ENCODE measurements around the gene CLDN11.

The CLDN11 gene

DNA sequence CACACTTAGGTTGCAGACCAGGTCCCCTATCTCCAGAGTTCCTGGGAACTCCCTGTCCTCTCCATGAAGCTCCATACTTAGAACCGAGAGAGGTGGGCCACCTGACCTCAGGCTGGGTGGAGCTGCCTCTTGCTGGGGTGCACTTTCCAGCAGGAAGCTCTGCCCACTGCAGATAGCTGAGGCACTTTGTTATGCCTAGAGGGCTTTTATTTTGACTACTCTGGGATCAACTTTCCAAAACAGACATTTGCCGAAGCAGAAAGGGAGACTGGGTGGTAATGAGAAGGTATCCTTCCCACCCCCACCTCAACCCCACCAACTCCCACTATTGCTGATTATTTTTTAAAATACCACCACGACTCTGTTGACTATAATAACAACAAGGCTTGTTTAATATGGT is 54.7 kb downstream of the CLDN11 start:
- no peak for DNase-seq

DNA sequence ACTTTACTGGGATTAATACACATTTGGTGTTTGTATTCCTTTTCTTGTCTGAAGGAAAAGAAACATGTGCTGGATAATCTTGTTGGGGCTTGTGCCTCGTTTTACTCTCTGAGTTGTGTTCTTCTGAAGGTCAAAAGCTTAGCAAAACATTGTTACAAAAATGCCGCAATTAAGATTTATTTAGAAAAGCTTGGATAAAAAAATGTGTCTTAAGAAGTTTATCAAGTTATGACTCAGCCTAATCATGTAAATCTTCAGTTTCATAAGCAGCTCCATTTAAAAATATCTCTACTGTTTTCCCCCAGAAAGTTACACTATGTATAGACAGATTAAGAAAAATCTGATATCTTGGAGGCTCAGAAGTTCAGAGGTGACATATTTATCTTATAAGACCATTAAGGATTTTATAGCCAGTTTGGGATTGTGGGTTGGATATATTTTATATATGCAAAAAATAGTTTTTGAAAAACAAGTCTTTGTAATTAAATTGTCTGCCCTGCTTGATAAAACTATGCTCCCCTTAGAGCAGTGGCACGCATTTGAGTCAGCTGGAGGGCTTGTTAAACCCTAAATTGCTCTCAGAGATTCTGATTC is 56.5 kb downstream of the CLDN11 start:
- DNase-seq: no peak

DNA sequence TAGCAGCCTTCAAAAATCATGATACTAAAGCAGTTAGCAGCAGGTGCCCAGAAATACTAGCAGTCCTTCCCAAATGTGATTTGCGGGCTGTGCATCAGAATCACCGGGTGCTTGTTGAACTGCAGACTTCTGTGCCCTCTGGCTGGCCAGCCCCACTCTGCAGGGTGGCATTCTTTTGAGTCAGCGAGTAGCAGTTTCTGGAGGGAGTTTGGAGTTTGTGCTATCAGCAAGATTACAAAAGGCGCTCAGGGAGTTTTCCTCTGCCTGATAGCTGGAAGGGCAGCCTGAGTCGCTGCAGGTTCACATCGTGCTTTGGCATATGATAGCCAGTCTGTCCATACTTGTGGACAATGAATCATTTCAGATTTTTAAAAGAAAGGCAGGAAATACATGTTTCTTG is 57.6 kb downstream of the CLDN11 start:
- DNase-seq: no peak

DNA sequence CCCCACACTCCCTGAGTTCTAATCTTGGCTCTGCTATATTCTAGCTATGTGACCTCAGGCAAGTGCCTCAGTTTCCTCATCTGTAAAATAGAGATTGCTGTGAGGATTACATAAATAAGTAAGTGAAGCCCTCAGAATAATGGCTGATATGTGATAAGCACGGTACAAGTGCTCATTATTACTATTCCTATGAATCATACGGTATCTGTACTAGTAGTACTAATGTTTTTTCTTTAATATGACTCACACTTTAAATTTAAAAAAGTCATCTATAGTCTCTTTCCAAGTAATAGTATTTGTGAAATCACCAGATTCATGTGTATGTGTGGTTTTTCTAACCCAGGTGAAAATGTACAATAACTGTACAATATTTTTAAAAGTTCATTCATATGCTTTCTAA is 58.7 kb downstream of the CLDN11 start:
- DNase-seq: no peak

DNA sequence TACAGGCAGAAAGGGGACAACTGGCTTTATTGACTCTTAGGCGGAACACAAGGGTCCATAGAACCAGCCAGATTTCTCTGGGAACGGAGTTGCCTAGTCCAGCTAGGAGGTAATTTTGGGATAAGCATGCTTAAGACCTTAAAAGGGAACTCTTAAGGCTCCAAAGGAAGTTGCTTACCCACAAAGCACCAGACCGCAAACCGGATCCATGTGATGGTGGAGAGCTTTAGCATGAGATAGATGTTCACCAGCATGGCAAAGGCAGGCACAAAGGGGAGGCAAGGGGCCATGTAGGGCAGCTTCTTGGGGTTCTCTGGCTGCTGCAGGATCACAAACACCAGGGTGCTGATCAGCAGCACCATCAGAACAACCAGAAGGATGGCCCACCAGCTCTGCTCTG is 61.4 kb downstream of the CLDN11 start:
- DNase-seq: no peak

DNA sequence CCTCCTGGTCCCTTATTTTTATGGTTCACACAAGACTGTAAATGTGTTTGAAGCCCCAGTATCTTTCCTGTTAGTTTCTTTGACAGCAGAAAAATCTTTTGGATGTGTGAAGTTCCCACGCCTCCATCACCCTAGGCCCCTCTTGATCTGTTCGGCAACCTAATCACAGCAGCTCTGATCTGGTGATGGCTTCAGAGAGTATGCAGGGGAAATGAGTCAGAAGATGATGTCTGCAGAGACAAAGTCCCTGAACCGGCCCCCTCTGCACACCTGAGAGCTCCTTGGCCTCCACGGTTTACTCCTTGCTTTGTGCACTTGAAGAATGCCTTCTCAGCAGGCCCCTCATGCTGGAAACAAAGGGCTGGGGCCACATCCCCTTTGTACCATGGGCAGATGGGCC is 63.5 kb downstream of the CLDN11 start:
- no peak for DNase-seq

DNA sequence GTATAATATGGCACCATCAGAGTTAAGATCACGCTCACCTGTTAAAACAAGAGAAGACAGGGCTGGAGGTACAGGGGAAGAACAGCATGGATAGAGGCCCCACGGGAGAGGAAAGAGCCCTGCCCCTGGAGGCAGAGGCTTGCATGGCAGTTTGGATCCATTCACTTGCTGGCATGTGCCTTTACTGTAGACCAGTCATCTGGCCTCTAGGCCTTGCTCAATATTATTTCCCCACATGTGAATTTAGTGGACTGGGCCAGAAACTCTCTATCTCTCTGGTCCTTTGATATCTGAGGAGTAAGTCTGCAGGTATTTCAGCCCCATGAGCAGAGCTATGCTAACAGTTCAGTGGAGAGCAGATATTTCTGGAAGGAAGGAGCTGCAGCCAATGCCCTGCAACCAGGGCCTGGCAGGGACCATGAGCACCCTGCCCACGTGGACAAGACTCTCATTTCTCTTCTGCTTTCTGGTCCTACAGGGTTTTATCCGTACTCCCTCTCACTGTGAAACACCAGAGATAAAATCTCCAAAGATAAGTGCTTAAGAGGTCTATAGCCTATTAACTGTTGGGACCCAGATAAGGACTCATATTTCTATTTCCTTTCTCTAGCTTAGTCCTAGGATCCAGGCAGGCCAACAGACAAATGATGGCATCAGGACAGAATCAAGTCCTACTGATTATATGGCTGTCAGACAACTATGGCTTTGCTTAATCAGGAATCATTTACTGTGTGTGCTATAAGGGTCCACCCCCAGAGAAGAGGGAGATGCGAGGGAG is 65.0 kb downstream of the CLDN11 start:
- no peak for DNase-seq

Measured in activated CD4-positive, alpha-beta T cell treated with anti-CD3 and anti-CD28 coated beads for 4 hours (primary cell).